Activated CD8-positive, alpha-beta memory T cell treated with anti-CD3 and anti-CD28 coated beads, Interleukin-2, amount 50 U/mL, for 4 hours (primary cell): ENCODE measurements around the gene ADAMTS17.

Source experiments
- DNase-seq: peaks from one replicate; pipeline ENCODE4 v3.0.0-alpha.2; 2020

ADAMTS17 gene

GRCh38 chr15:100247228-100248225 lies 94.2 kb downstream of the ADAMTS17 start:
- DNase-seq: no peak

- no peak for DNase-seq
These were observed 95.9 kb downstream of the ADAMTS17 start for GRCh38 chr15:100245855-100246254.

- DNase-seq: no peak
These were observed 96.3 kb downstream of the ADAMTS17 start for GRCh38 chr15:100245487-100245820.

GRCh38 chr15:100244796-100245486 lies 96.8 kb downstream of the ADAMTS17 start:
- DNase-seq: no peak

GRCh38 chr15:100242989-100243388 lies 98.8 kb downstream of the ADAMTS17 start:
- no peak for DNase-seq

- no peak for DNase-seq
These were observed 99.9 kb downstream of the ADAMTS17 start for GRCh38 chr15:100241572-100242482.

GRCh38 chr15:100236981-100237720 lies 104.6 kb downstream of the ADAMTS17 start:
- DNase-seq: no peak

- DNase-seq: no peak
These were observed 106.7 kb downstream of the ADAMTS17 start for GRCh38 chr15:100235030-100235617.

GRCh38 chr15:100234158-100235029 lies 107.4 kb downstream of the ADAMTS17 start:
- DNase-seq: no peak

GRCh38 chr15:100230784-100231183 lies 111.0 kb downstream of the ADAMTS17 start:
- no peak for DNase-seq

- DNase-seq: no peak
These were observed 112.3 kb downstream of the ADAMTS17 start for GRCh38 chr15:100229181-100230163.

GRCh38 chr15:100227781-100228180 lies 114.0 kb downstream of the ADAMTS17 start:
- DNase-seq: no peak

- DNase-seq: no peak
These were observed 115.7 kb downstream of the ADAMTS17 start for GRCh38 chr15:100226107-100226506.

- no peak for DNase-seq
These were observed 117.3 kb downstream of the ADAMTS17 start for GRCh38 chr15:100224206-100225185.

- no peak for DNase-seq
These were observed 119.4 kb downstream of the ADAMTS17 start for GRCh38 chr15:100222349-100222715.

GRCh38 chr15:100221471-100222348 lies 120.1 kb downstream of the ADAMTS17 start:
- DNase-seq: no peak
